SU-DHL-6 (cell line): Measurements from ENCODE around the gene DCUN1D2.

Experiments
- H2AFZ ChIP-seq: fragments of 200-600 bp; sonication (generic); 2 replicates; pipeline ENCODE4 v1.6.1; 2014; ENCODE audit warnings: low read depth, mild to moderate bottlenecking, moderate library complexity, mixed read lengths, antibody characterized with exemption, low read length; ENCODE audit not compliant: severe bottlenecking
- H3F3A ChIP-seq: fragments of 200-600 bp; shearing (Covaris generic); 2 replicates; pipeline ENCODE4 v1.6.0; 2016; ENCODE audit warnings: antibody characterized with exemption, mild to moderate bottlenecking; ENCODE audit not compliant: insufficient read depth
- H3K27ac ChIP-seq: fragments of 200-600 bp; sonication (generic); 2 replicates; pipeline ENCODE4 v1.5.1; 2016; ENCODE audit warnings: low read depth, mild to moderate bottlenecking, low read length, moderate library complexity, mixed read lengths
- H3K27me3 ChIP-seq: fragments of 200-600 bp; sonication (generic), shearing (Covaris generic); 2 replicates; pipeline ENCODE4 v1.6.0; 2014; ENCODE audit warnings: mild to moderate bottlenecking, low read length
- H3K36me3 ChIP-seq: fragments of 200-600 bp; sonication (generic); 2 replicates; pipeline ENCODE4 v1.6.1; 2014; ENCODE audit warnings: mild to moderate bottlenecking, low read length, mixed read lengths
- H3K4me2 ChIP-seq: fragments of 300-600, 200-600 bp; shearing (Covaris generic), sonication (generic); 2 replicates; pipeline ENCODE4 v1.6.0; 2014; ENCODE audit warnings: low read length, low read depth, mild to moderate bottlenecking; ENCODE audit not compliant: poor library complexity, severe bottlenecking
- H3K4me3 ChIP-seq: fragments of 200-600 bp; sonication (generic); 2 replicates; pipeline ENCODE4 v1.5.1; 2014; ENCODE audit warnings: antibody characterized with exemption, low read length, mild to moderate bottlenecking, mixed read lengths; ENCODE audit not compliant: insufficient read depth, poor library complexity, severe bottlenecking
- H3K79me2 ChIP-seq: fragments of 200-600 bp; sonication (generic); 2 replicates; pipeline ENCODE4 v1.6.1; 2014; ENCODE audit warnings: mild to moderate bottlenecking, low read length, moderate library complexity; ENCODE audit not compliant: insufficient read depth
- H3K9ac ChIP-seq: fragments of 200-600 bp; sonication (generic); 2 replicates; pipeline ENCODE4 v1.7.0; 2014; ENCODE audit warnings: mild to moderate bottlenecking, low read length
- H3K9me2 ChIP-seq: fragments of 200-600 bp; sonication (generic); replicated peaks from 2 replicates; pipeline ENCODE4 v1.6.1; 2014; ENCODE audit warnings: low read length; ENCODE audit not compliant: insufficient read depth
- H3K9me3 ChIP-seq: fragments of 200-600 bp; sonication (generic); 2 replicates; pipeline ENCODE4 v1.6.1; 2014; ENCODE audit warnings: low read length, mixed read lengths; ENCODE audit not compliant: insufficient read depth
- H4K20me1 ChIP-seq: fragments of 200-600 bp; sonication (generic); 2 replicates; pipeline ENCODE4 v1.6.1; 2014; ENCODE audit warnings: low read depth, mild to moderate bottlenecking, antibody characterized with exemption, low read length, moderate library complexity, mixed read lengths
- CTCF ChIP-seq: fragments of 200-600 bp; sonication (generic); IDR thresholded peaks from one replicate; pipeline ENCODE4 v1.5.1; 2017; ENCODE audit warnings: antibody characterized with exemption, mild to moderate bottlenecking, low read length, moderate library complexity; ENCODE audit not compliant: insufficient read depth, poor library complexity, severe bottlenecking
- EZH2phosphoT487 ChIP-seq: fragments of 200-600 bp; sonication (generic), shearing (Covaris generic); conservative IDR thresholded peaks from 2 replicates; pipeline ENCODE4 v1.6.1; 2018; ENCODE audit warnings: mild to moderate bottlenecking, antibody characterized with exemption, low read length, moderate library complexity, mixed read lengths

The DCUN1D2 gene

GRCh38 chr13:113507505-113508345 is 17.2 kb upstream of the DCUN1D2 start:
- no peak overlapping the region for H3K27ac ChIP-seq
- H3K27me3 ChIP-seq: no peaks in the 10 kb centered on the region
- H3K79me2 ChIP-seq: no peaks in the 10 kb centered on the region
- no peak overlapping the region for H2AFZ ChIP-seq
- no peak overlapping the region for H3K4me3 ChIP-seq
- H3K9ac ChIP-seq: no peak overlapping the region
- H3K36me3 ChIP-seq: no peaks in the 10 kb centered on the region
- no peak overlapping the region for H3K4me2 ChIP-seq
- H3F3A ChIP-seq: no peaks in the 10 kb centered on the region
- H4K20me1 ChIP-seq: no peaks in the 10 kb centered on the region
- TF ChIP-seq CTCF (no peak), EZH2phosphoT487 (no peak)
- H3K9me3 ChIP-seq: no peaks in the 10 kb centered on the region
- H3K9me2 ChIP-seq: no peaks in the 10 kb centered on the region

DNA sequence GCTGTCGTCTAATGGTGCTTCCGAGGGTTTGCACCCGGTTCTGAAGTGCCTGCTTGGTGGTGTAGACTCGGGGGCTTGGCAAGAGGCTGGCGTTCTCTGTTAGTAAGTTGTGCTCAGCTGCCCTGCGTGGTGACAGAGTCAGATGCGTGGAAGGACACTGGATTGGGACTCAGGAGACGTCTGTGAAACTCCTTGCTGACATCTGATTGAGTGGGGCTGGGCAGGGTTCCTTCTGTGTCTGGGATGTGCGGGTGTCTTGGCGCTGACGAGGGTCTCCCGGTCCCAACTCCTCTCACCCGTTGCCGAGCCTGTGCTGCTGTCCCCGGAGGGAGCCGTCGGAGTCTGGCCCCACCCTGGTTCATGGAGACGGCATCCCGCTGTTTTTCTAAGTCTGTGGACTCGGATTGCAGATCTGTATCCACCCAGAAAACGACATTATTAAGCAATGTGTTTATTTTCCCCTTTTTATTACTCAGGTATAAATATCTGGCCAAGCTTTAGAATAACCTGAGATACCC is 16.4 kb upstream of the DCUN1D2 start:
- Histone ChIP-seq H3K4me3 (no peak overlapping the region), H3K79me2 (no peaks in the 10 kb centered on the region), H3K9me2 (no peaks in the 10 kb centered on the region), H3K27ac (no peak overlapping the region), H3K36me3 (no peaks in the 10 kb centered on the region), H3K4me2 (no peak overlapping the region), H3K27me3 (no peaks in the 10 kb centered on the region), H3F3A (no peaks in the 10 kb centered on the region), H2AFZ (no peak overlapping the region), H3K9ac (no peak overlapping the region), H4K20me1 (no peaks in the 10 kb centered on the region), H3K9me3 (no peaks in the 10 kb centered on the region)
- TF ChIP-seq EZH2phosphoT487: no peak
- TF ChIP-seq CTCF: no peak

DNA sequence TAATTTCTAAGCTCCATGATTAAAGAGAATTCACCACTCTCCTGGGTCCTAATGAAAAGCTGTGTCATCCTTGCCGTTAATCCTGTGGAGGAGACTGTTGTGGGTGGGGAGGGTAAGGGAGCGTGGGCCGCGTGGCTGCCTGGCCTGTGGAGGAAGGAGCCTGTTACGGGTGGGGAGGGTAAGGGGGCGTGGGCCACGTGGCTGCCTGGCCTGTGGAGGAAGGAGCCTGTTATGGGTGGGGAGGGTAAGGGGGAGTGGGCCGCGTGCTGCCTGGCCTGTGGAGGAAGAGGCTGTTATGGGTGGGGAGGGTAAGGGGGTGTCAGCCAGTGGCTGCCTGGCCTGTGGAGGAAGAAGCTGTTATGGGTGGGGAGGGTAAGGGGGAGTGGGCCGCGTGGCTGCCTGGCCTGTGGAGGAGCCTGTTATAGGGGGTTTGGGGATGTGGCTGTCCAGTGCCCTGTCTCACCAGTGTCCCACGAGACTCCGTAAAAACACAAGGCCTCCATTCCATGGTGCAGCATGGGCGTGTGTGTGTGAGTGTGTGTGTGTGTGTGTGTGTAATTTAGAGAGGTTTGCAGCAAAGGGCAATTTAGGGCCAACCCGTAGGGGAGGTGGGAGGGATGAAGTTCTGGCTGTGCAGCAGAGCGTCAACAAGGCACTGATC is 15.6 kb upstream of the DCUN1D2 start:
- Histone ChIP-seq H4K20me1 (no peaks in the 10 kb centered on the region), H3K9ac (no peak overlapping the region), H3K36me3 (0 out of 2 replicates have a peak, but pooled peaks cover 4% of the 10 kb centered on the region), H3K27me3 (no peaks in the 10 kb centered on the region), H3F3A (no peaks in the 10 kb centered on the region), H3K27ac (no peak overlapping the region), H3K4me3 (no peak overlapping the region), H3K9me3 (no peaks in the 10 kb centered on the region), H2AFZ (no peak overlapping the region), H3K9me2 (no peaks in the 10 kb centered on the region), H3K4me2 (no peak overlapping the region), H3K79me2 (no peaks in the 10 kb centered on the region)
- no peak for TF ChIP-seq EZH2phosphoT487
- no peak for TF ChIP-seq CTCF
